ENCODE results near the gene ASTN2.
"Not testable (repeated sequence)": the region's sequence is repeated elsewhere in the genome, so short reads cannot be mapped to it uniquely, and the experiment has no call there.

ASTN2 gene

DNA sequence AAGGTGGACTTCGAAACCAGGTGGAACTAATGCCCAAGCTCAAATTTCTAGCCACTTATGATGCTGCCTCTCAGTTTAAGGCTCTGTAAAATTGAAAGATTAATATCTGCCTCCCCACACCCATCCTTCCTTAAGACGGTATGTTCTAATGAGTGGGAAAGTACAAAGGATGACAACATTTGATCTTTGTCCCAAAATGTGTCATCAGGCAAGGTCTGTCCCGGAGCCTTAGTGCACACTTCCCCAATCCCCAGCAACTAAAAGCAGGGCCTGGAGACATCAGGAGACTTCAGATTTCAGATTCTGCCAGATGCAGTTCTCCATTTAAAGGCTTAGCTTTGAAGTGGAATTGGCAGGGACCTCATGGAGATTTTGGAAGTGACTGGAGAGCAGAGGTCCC, 316.5 kb downstream of the ASTN2 start:
- no peak for DNase-seq

- no peak for DNase-seq
Measured at GRCh38 chr9:117097761-117098160, 317.1 kb downstream of the ASTN2 start.

- no peak for DNase-seq
Measured at GRCh38 chr9:117096138-117096537, 318.7 kb downstream of the ASTN2 start.

- no peak for DNase-seq
Measured at GRCh38 chr9:117095081-117095480, 319.8 kb downstream of the ASTN2 start.

DNA sequence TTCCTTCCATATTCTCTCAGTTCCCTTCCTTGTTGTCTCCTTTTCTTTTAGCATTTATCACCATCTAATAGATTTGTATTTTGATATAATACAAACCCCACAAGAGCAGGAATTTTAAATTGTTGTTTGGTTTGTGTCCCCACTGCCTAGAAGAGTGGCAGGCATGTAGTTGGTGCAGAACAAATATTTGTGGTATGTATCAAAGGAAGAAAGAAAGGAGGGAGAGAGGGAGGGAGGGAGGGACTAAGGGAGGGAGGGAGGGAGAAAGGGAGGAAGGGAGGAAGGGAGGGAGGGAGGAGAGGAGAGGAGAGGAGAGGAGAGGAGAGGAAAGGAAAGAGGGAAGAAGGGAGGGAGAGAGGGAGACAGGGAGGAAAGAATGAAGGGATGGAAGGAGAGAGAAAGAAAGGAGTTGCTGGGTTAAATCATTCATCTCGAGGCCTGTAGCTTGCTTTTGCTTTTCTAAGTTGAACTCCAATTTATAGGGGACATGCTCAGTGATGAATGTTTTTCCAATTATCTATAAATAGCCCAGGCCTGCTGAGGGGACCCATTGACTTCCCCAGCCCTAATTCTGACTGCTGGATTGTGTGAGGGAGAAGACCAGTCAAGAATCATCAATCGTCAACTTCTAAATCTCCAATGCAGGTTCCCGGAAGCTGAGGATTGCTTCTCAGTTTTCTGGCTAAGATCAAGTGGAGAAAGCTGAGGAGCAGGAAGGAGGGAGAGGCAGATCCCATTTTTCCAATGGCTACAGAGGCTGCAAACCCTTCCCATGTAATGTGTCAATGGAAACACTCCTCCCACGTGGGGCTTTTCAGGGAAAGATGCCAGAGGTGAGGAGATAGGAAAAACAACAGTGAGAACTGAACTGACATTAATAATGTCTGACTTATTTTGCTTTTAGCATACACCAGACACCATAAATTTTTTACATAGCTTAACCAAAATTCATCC, 320.7 kb downstream of the ASTN2 start:
- no peak for DNase-seq

GRCh38 chr9:117092582-117092981, 322.3 kb downstream of the ASTN2 start:
- DNase-seq, result no peak

DNA sequence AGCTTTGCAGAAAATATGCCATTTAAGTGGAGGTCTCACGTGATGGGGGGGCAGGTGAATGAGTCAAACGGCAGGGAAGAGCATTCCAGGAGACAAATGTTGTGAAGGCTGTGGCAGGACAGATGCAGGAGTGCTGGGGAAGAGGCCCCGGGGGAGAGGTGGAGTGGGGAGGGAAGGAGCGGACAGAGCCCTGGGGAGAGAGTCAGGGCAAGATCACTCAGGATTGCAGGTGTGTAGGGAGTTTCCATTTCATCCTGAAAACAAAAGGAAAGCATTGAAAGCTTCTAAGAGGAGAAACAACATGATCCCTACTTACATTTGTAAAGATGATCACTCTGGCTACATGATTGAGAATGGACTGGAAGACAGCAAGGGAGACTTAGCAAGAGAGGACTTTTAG, 323.3 kb downstream of the ASTN2 start:
- DNase-seq, result no peak

- no peak for DNase-seq
Measured at GRCh38 chr9:117088786-117089185, 326.1 kb downstream of the ASTN2 start.

- no peak for DNase-seq
Measured at GRCh38 chr9:117088140-117088539, 326.7 kb downstream of the ASTN2 start.

GRCh38 chr9:117084221-117084620, 330.6 kb downstream of the ASTN2 start:
- no peak for DNase-seq

GRCh38 chr9:117083559-117083958, 331.3 kb downstream of the ASTN2 start:
- no peak for DNase-seq

DNA sequence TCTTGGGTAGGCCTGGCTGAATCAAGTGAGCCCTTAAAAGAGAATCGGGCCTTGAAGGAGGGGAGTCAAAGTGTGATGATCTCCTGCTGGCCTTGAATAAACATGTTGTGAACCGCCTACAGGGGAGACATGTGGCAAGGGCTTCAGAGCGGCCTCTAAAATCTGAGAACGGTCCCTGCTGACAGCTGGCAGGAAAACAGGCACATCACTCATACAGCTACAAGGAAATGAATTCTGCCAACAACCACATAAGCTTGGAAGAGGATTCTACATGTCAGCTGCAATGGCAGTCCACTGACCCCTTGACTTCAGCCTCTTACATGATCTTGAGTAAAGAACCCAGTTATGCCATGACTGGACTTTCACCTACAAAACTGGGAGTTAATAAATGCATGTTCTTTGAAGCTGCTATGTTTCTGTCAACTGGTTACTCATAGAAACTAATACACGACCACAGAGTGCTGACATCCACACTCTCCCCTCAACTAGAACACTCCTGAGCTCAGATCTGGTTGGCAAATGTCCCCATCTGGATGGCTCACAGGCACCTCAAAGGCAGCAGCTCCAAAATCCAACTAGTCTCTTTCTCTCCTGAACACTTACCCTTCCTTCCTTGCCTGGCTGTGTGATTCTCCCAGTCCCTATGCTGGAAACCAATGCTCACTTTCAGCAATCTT, 333.1 kb downstream of the ASTN2 start:
- peak; percentile 80 for DNase-seq

- DNase-seq, result no peak
Measured at GRCh38 chr9:117080765-117081390, 334.0 kb downstream of the ASTN2 start.

- DNase-seq, result peak; percentile 7
Measured at GRCh38 chr9:117076571-117077290, 338.1 kb downstream of the ASTN2 start.

DNA sequence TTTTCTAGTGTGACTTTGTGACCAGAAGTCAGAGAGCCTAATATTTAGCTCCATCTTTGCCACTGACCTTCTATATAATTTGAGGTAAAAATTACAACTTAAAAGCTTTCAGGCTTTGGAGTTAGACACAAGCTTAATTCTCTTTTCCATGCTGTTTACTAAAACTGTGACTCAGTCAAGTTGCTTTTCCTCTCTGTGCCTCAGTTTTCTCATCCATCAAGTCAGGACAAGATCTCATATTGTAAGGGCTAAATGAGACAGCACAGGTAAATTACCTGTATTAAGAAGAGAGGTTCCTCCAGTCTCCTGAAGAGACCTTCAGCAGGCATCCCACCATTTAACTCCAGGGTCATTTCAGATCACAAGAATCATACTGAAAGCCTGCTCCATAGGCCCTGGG, 339.2 kb downstream of the ASTN2 start:
- no peak for DNase-seq

DNA sequence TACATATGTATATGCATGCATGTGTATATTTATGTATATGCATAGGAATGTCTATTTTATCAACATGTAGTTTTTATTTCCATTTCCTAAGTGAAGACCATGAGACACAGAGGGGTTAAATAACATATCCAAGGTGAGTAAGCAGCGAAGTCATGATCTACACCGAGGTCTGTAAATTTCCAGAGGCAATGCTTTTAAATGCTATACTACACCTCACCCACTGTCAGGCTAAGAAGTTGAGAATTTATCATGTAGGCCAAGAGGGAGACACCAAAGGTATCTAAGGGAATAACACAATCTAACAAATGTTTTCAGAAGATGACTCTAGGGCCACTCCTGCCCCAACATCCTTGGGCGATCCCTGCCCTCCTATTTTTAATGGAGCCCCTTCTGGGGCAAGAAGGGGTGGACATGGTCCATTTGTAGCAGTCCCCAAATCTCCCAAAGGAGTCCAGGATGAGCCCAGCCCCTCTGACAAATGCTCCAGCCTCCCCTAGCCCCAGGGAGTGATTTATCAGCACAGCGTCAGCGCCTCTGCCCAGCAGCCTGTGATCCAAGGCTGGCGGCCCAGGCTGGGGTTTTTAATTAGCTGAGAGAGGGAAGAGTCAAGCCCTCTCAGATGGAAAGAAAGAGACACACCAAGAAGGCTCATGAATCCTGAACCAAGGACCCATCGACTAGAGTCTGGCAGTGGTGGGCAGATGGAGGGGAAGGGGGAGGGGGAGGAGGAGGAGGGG, 339.9 kb downstream of the ASTN2 start:
- DNase-seq, result peak; percentile 4

DNA sequence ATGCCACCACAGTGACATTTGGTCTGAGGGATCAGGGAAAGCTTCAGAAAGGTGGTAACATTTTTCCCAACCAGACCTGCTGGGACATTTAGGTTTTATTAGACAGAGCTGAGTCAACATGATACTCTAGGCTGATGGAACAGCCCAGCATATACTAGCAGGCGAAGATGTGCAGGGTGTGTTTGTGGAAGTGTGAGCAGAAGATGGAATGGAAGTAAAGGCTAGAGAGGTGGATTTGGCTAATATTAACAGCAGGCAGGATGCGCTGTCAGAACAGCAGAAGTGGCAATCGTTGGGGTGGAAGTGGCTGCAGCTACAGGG, 340.6 kb downstream of the ASTN2 start:
- DNase-seq, result no peak

DNA sequence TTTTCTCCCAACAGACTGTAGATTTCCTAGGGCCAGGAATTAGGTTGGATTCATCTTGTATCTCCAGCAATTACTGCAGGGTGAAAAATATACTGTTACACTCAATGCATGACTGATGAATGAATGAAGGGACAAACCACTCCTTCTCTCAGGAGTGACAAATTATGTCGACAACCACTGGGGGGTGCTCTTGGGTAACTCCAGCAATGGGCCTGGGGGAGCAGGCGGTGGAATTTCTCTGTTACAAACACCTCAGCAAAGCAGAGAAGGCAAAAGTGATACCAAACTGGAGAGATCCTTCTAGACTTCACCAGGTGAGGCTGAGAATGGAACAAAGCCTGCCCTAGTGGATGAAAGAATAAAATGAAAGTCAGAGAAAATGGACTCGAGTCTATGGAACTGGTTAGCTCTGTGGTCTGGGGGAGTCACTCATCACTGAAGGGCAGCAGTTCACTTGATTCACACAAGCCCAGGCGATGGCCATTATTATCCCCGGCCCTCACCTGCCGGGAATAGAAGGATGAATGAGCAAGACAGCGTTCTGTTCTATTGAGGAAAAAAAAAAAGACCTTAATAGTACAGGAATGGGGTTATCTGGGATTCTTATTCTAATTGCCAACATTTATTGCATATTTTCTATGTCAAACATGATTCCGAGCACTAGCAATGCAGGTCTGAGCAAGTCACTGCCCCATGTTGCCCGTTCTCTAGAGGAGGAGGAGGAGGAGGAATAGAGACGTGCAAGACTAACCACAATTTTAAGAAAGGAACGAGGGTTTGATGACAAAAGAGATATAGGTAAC, 341.1 kb downstream of the ASTN2 start:
- peak; percentile 57 for DNase-seq

DNA sequence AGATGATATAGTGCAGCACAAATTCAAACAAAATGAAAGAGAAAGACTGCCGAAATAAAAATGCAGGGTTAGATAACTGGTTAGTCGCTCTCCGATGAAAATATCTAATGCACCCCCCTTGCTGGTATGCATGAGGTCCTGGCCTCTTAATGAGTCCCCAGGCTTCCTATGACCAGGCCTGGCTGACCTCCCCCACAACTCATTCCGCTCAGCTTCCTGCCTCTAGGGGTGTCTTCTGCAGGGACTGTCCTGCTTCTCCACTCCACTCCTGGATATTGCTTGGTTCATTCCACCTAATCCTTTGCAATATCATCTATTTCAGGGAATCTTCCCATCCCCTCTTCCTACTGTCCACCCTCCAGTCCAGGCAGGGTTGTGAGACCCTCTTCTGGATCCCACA, 341.8 kb downstream of the ASTN2 start:
- DNase-seq, result no peak

- no peak for DNase-seq
Measured at GRCh38 chr9:117072216-117072615, 342.6 kb downstream of the ASTN2 start.

DNA sequence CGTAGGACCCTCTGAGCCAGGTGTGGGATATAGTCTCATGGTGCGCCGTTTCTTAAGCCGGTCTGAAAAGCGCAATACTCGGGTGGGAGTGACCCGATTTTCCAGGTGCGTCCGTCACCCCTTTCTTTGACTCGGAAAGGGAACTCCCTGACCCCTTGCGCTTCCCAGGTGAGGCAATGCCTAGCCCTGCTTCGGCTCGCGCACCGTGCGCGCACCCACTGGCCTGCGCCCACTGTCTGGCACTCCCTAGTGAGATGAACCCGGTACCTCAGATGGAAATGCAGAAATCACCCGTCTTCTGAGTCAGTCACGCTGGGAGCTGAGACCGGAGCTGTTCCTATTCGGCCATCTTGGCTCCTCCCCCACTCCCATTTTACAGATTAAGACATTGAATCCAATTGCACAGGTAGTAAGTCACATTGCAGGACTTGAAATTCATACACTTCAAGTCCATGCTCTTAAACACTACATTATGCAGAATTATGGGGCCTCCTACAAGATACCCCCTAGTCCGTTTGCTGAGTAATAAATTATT, 343.1 kb downstream of the ASTN2 start:
- DNase-seq, result not testable (repeated sequence)

Measured in NCI-H1694 treated with DMSO at 0.1 percent for 48 hours (cell line).